ENCODE data around the gene WNT3A. TPM values are rescaled to one million over a fixed set of nuclear protein-coding genes. Genes with fewer than 3 reads are reported as not detected.

WNT3A gene
- polyA plus RNA-seq, 1 experiment = not detected

GRCh38 chr1:228011721-228012311, 5.0 kb downstream of the WNT3A start:
- no peak for DNase-seq (ENCODE audit: low read depth, low spot score)
- CTCF ChIA-PET = no interaction called here
- peaks cover 35% of the 10 kb centered on the region for H3K27me3 ChIP-seq (ENCODE audit: control insufficient read depth, insufficient read depth, low read length)
- no peak overlapping the region for H3K27ac ChIP-seq (ENCODE audit: low read depth, low read length)
- no peak overlapping the region for H3K4me3 ChIP-seq (ENCODE audit: low read depth, low read length)
- no peak for TF ChIP-seq CTCF (IDR thresholded peaks at IDR 0.05; ENCODE audit: low read depth, low read length)
- POLR2A ChIA-PET = no interaction called here
- no peaks in the 10 kb centered on the region; the same call in 1 of the 2 replicates for H3K9me3 ChIP-seq (ENCODE audit: control insufficient read depth, insufficient read depth, low read length)

GRCh38 chr1:228012555-228012954, 5.8 kb downstream of the WNT3A start:
- POLR2A ChIA-PET = no interaction called here
- Histone ChIP-seq H3K27me3 (ENCODE audit: control insufficient read depth, insufficient read depth, low read length) (peaks cover 35% of the 10 kb centered on the region), H3K27ac (ENCODE audit: low read depth, low read length) (no peak overlapping the region), H3K9me3 (ENCODE audit: control insufficient read depth, insufficient read depth, low read length) (no peaks in the 10 kb centered on the region; the same call in 1 of the 2 replicates), H3K4me3 (ENCODE audit: low read depth, low read length) (no peak overlapping the region)
- TF ChIP-seq CTCF (IDR thresholded peaks at IDR 0.05; ENCODE audit: low read depth, low read length) = no peak
- CTCF ChIA-PET = no interaction called here
- no peak for DNase-seq (ENCODE audit: low read depth, low spot score)

GRCh38 chr1:228013131-228013934, 6.5 kb downstream of the WNT3A start:
- Histone ChIP-seq H3K4me3 (ENCODE audit: low read depth, low read length) (no peak overlapping the region), H3K9me3 (ENCODE audit: control insufficient read depth, insufficient read depth, low read length) (no peaks in the 10 kb centered on the region; the same call in 1 of the 2 replicates), H3K27me3 (ENCODE audit: control insufficient read depth, insufficient read depth, low read length) (peaks cover 28% of the 10 kb centered on the region), H3K27ac (ENCODE audit: low read depth, low read length) (no peak overlapping the region)
- POLR2A ChIA-PET = no interaction called here
- TF ChIP-seq CTCF (IDR thresholded peaks at IDR 0.05; ENCODE audit: low read depth, low read length) = no peak
- no peak for DNase-seq (ENCODE audit: low read depth, low spot score)
- CTCF ChIA-PET = no interaction called here

GRCh38 chr1:228013935-228014930, 7.4 kb downstream of the WNT3A start:
- H3K27me3 ChIP-seq (ENCODE audit: control insufficient read depth, insufficient read depth, low read length) = peaks cover 19% of the 10 kb centered on the region
- ChIA-PET POLR2A (no interaction called here), CTCF (no interaction called here)
- H3K4me3 ChIP-seq (ENCODE audit: low read depth, low read length) = no peak overlapping the region
- no peaks in the 10 kb centered on the region; the same call in 1 of the 2 replicates for H3K9me3 ChIP-seq (ENCODE audit: control insufficient read depth, insufficient read depth, low read length)
- no peak for TF ChIP-seq CTCF (IDR thresholded peaks at IDR 0.05; ENCODE audit: low read depth, low read length)
- no peak for DNase-seq (ENCODE audit: low read depth, low spot score)
- H3K27ac ChIP-seq (ENCODE audit: low read depth, low read length) = no peak overlapping the region

Data from AG04450 (cell line).